H1 (cell line): ENCODE measurements around the gene LRWD1.
"Not testable (repeated sequence)": the region's sequence is repeated elsewhere in the genome, so short reads cannot be mapped to it uniquely, and the experiment has no call there.

Experiments
- ASH2L ChIP-seq: fragments of 200-600, 300-600 bp; sonication (generic); IDR thresholded peaks from one replicate; pipeline ENCODE4 v1.7.1; 2017; ENCODE audit warnings: low read length
- EP300 ChIP-seq, 2 experiments: IDR thresholded peaks; 1 replicate in 1 of 2; 2 replicates in 1 of 2; pipeline ENCODE4 v1.6.1; 2011 to 2012; ENCODE audit warnings: low read depth in 2 of 2, low read length in 2 of 2, mild to moderate bottlenecking in 2 of 2, borderline replicate concordance in 1 of 2, inconsistent platforms in 1 of 2, moderate library complexity in 1 of 2
- EZH2 ChIP-seq: fragments of 200-600 bp; sonication (generic); IDR thresholded peaks from 2 replicates; pipeline ENCODE4 v1.7.1; 2012; ENCODE audit warnings: low read depth, mild to moderate bottlenecking, moderate library complexity, low read length, inconsistent platforms; ENCODE audit not compliant: severe bottlenecking
- FOSL1 ChIP-seq: IDR thresholded peaks from 2 replicates; pipeline ENCODE4 v1.6.1; 2011; ENCODE audit warnings: mild to moderate bottlenecking, low read depth, low read length, moderate library complexity; ENCODE audit not compliant: insufficient read depth
- GTF2F1 ChIP-seq: IDR thresholded peaks from 2 replicates; pipeline ENCODE4 v1.6.1; 2012; ENCODE audit warnings: low read depth, low read length, improper control_type of control experiment, borderline replicate concordance
- HDAC6 ChIP-seq: IDR thresholded peaks from one replicate; pipeline ENCODE4 v1.7.1; 2012; ENCODE audit warnings: low read depth, mild to moderate bottlenecking, inconsistent platforms, low read length, moderate library complexity
- POLR2A ChIP-seq, 2 experiments: IDR thresholded peaks; 1 replicate in 1 of 2; 2 replicates in 1 of 2; pipeline ENCODE4 v1.6.1; 2011; ENCODE audit warnings: low read depth in 2 of 2, low read length in 2 of 2, mild to moderate bottlenecking in 2 of 2; ENCODE audit errors: control extremely low read depth in 1 of 2
- POLR2AphosphoS5 ChIP-seq: IDR thresholded peaks from 2 replicates; pipeline ENCODE4 v1.6.1; 2011; ENCODE audit warnings: low read depth, low read length
- RFX5 ChIP-seq: IDR thresholded peaks from 2 replicates; pipeline ENCODE4 v1.6.1; 2011; ENCODE audit warnings: low read depth, low read length, improper control_type of control experiment, borderline replicate concordance
- SP2 ChIP-seq: IDR thresholded peaks from 2 replicates; pipeline ENCODE4 v1.6.1; 2012; ENCODE audit warnings: mild to moderate bottlenecking, low read length, inconsistent platforms
- SUZ12 ChIP-seq: fragments of 200-600 bp; sonication (generic); IDR thresholded peaks from 2 replicates; pipeline ENCODE4 v1.6.1; 2012; ENCODE audit warnings: mild to moderate bottlenecking, inconsistent platforms, low read length, moderate library complexity, mixed read lengths
- TF ChIP-seq, protein P1 (sequence below), 3 experiments: IDR thresholded peaks; 1 replicate in 2 of 3; 2 replicates in 1 of 3; pipeline versions ENCODE4 v1.5.1 to v1.6.1; 2011; ENCODE audit warnings: low read length in 3 of 3, mild to moderate bottlenecking in 3 of 3, inconsistent platforms in 2 of 3, low read depth in 1 of 3, moderate library complexity in 1 of 3; ENCODE audit not compliant: insufficient read depth in 1 of 3; ENCODE audit errors: control extremely low read depth in 1 of 3
- TF ChIP-seq, protein P2 (sequence below): IDR thresholded peaks from 2 replicates; pipeline ENCODE4 v1.6.1; 2012; ENCODE audit warnings: inconsistent platforms

DNA sequence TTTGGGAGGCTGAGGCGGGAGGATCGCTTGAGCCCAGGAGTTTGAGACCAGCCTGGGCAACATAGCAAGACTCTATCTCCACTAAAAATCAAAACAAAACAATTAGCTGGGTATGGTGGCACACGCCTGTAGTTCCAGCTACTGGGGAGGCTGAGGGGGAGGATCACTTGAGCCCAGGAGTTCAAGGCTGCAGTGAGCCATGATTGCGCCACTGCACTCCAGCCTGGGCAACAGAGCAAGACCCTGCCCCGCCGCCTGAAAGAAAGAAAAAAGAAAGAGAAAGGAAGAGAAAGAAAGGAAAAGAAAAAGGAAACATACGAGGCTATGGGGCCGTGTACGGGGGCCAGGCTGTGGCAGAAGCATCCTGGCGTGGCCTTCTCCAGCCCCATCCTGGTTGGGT, 9.9 kb upstream of the LRWD1 start:
- not testable (repeated sequence) for TF ChIP-seq SP2; ASH2L; GTF2F1; HDAC6; POLR2AphosphoS5; SUZ12; EZH2; EP300 (IDR thresholded peaks at IDR 0.05; ENCODE audit: borderline replicate concordance in 1 of 2, low read depth in 2 of 2, low read length in 2 of 2); RFX5; FOSL1; POLR2A (IDR thresholded peaks at IDR 0.05; ENCODE audit: control extremely low read depth in 1 of 2, low read depth in 2 of 2, low read length in 2 of 2)
- TF ChIP-seq, protein P1, sequence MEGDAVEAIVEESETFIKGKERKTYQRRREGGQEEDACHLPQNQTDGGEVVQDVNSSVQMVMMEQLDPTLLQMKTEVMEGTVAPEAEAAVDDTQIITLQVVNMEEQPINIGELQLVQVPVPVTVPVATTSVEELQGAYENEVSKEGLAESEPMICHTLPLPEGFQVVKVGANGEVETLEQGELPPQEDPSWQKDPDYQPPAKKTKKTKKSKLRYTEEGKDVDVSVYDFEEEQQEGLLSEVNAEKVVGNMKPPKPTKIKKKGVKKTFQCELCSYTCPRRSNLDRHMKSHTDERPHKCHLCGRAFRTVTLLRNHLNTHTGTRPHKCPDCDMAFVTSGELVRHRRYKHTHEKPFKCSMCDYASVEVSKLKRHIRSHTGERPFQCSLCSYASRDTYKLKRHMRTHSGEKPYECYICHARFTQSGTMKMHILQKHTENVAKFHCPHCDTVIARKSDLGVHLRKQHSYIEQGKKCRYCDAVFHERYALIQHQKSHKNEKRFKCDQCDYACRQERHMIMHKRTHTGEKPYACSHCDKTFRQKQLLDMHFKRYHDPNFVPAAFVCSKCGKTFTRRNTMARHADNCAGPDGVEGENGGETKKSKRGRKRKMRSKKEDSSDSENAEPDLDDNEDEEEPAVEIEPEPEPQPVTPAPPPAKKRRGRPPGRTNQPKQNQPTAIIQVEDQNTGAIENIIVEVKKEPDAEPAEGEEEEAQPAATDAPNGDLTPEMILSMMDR (IDR thresholded peaks at IDR 0.05; ENCODE audit: control extremely low read depth in 1 of 3, insufficient read depth in 1 of 3, low read depth in 1 of 3, low read length in 3 of 3), result not testable (repeated sequence)
- TF ChIP-seq, protein P2, sequence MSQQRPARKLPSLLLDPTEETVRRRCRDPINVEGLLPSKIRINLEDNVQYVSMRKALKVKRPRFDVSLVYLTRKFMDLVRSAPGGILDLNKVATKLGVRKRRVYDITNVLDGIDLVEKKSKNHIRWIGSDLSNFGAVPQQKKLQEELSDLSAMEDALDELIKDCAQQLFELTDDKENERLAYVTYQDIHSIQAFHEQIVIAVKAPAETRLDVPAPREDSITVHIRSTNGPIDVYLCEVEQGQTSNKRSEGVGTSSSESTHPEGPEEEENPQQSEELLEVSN, result not testable (repeated sequence)
